Panc1 (cell line): ENCODE measurements around the gene IGF1R. TPM values are rescaled to one million over a fixed set of nuclear protein-coding genes. Genes with fewer than 3 reads are reported as not detected.

Source experiments
- ATAC-seq: fragments of 200-7000 bp; cut with Tn5 transposase; 2 replicates; pipeline ENCODE4 v1.9.1; 2020; ENCODE audit warnings: mild to moderate bottlenecking, moderate library complexity
- BruUV-seq: library from RNA; stranded (reverse); fragments of 400-500 nt; replicated peaks from 2 replicates; lab custom pipeline; 2021; lab: Mats Ljungman, UMichigan
- CTCF ChIA-PET: fragments of 300-600 bp; sonication (Branson Sonifier 250); formaldehyde crosslinking; loops from one replicate; lab custom pipeline; 2022; ENCODE audit warnings: antibody characterized with exemption; lab: Charles Lee
- POLR2A ChIA-PET: fragments of 300-600 bp; sonication (Branson Sonifier 250); formaldehyde crosslinking; loops from one replicate; lab custom pipeline; 2022; ENCODE audit warnings: antibody characterized with exemption; lab: Charles Lee
- DNase-seq: peaks from one replicate; pipeline ENCODE4 v3.0.0-alpha.2; 2010; ENCODE audit warnings: low read depth, low spot score
- H3K27ac ChIP-seq: 2 replicates; pipeline ENCODE4 v1.5.1; 2011; ENCODE audit warnings: mild to moderate bottlenecking, low read length, inconsistent platforms
- H3K27me3 ChIP-seq: fragments of 200-500 bp; sonication (Bioruptor generic); 2 replicates; pipeline ENCODE4 v1.6.0; 2014; ENCODE audit warnings: low read length, inconsistent platforms; ENCODE audit not compliant: control insufficient read depth, insufficient read depth
- H3K36me3 ChIP-seq: fragments of 200-500 bp; sonication (Bioruptor generic); 2 replicates; pipeline ENCODE4 v1.5.1; 2014; ENCODE audit warnings: inconsistent platforms, mild to moderate bottlenecking, low read length, moderate library complexity; ENCODE audit not compliant: control insufficient read depth, insufficient read depth
- H3K4me1 ChIP-seq: 2 replicates; pipeline ENCODE4 v1.5.1; 2011; ENCODE audit warnings: inconsistent platforms, mild to moderate bottlenecking, low read length, moderate library complexity; ENCODE audit not compliant: control insufficient read depth, insufficient read depth
- H3K4me3 ChIP-seq, 2 experiments: 2 replicates each; pipeline ENCODE4 v1.5.1; 2011 to 2012; ENCODE audit warnings: low read depth in 2 of 2, low read length in 2 of 2, mild to moderate bottlenecking in 2 of 2, inconsistent platforms in 1 of 2, moderate library complexity in 1 of 2
- H3K9me3 ChIP-seq: fragments of 200-500 bp; sonication (Bioruptor generic); 2 replicates; pipeline ENCODE4 v1.5.1; 2014; ENCODE audit warnings: low read depth, mild to moderate bottlenecking, inconsistent platforms, low read length, moderate library complexity; ENCODE audit not compliant: control insufficient read depth, insufficient read depth
- CTCF ChIP-seq: fragments of 450-650 bp; IDR thresholded peaks from 2 replicates; pipeline ENCODE4 v1.5.1; 2017; ENCODE audit warnings: mild to moderate bottlenecking
- POLR2AphosphoS5 ChIP-seq: IDR thresholded peaks from 2 replicates; pipeline ENCODE4 v1.6.1; 2012; ENCODE audit warnings: mild to moderate bottlenecking, low read depth, low read length, moderate library complexity
- REST ChIP-seq, 2 experiments: IDR thresholded peaks; 2 replicates each; pipeline ENCODE4 v1.6.1; 2011 to 2012; ENCODE audit warnings: low read depth in 2 of 2, control low read depth in 1 of 2, low read length in 1 of 2, mild to moderate bottlenecking in 1 of 2, moderate library complexity in 1 of 2; ENCODE audit not compliant: insufficient read depth in 1 of 2
- SIN3A ChIP-seq: IDR thresholded peaks from 2 replicates; pipeline ENCODE4 v1.6.1; 2012; ENCODE audit warnings: low read depth, mild to moderate bottlenecking, low read length, moderate library complexity, borderline replicate concordance; ENCODE audit not compliant: insufficient read depth
- TCF7L2 ChIP-seq: IDR thresholded peaks from 2 replicates; pipeline ENCODE4 v1.6.1; 2011; ENCODE audit warnings: mild to moderate bottlenecking, low read depth, low read length, inconsistent platforms
- in situ Hi-C: cut with HindIII; loops from 2 replicates; pipeline ENCODE4 v1.10.0; 2016; ENCODE audit warnings: low sequenced_read_pairs, low pct_unique_long_range_greater_than_20kb
- intact Hi-C: fragments of 100-400 bp; cut with micrococcal nuclease; formaldehyde crosslinking; loops from one replicate; pipeline ENCODE4 v1.10.0; 2022; ENCODE audit not compliant: unreplicated experiment
- total RNA-seq: library from RNA; stranded (reverse); gene quantifications from one replicate; pipeline ENCODE4 v1.2.1, GENCODE V29; 2021; ENCODE audit not compliant: unreplicated experiment

Gene IGF1R
- total RNA-seq, 1 experiment from 2014 or later, result 77.1 TPM

- TF ChIP-seq CTCF, result no peak
- no peak for TF ChIP-seq SIN3A
- no peak for TF ChIP-seq REST (IDR thresholded peaks at IDR 0.05; ENCODE audit: insufficient read depth in 1 of 2, low read depth in 2 of 2, low read length in 1 of 2)
- no peak overlapping the region for H3K4me3 ChIP-seq
- no TSS peak for BruUV-seq
- H3K36me3 ChIP-seq, result no peaks in the 10 kb centered on the region
- peak overlapping the region; percentile 69 for H3K27ac ChIP-seq
- intact Hi-C loops, result no loop called here
- in situ Hi-C loops, result no loop called here
- no peaks in the 10 kb centered on the region for H3K9me3 ChIP-seq
- DNase-seq (no peak), ATAC-seq (no peak)
- ChIA-PET CTCF (interaction anchor here (0.7 kb wide), 1 partner anchor 77 kb away, joined by 3 read pairs; no protein-coding TSS in a partner anchor), POLR2A (no interaction called here)
- H3K27me3 ChIP-seq, result no peaks in the 10 kb centered on the region
- H3K4me1 ChIP-seq, result peaks cover 64% of the 10 kb centered on the region
Observed at GRCh38 chr15:98806275-98806895, 158.0 kb downstream of the IGF1R start.

- in situ Hi-C loops, result no loop called here
- DNase-seq (no peak), ATAC-seq (no peak)
- TF ChIP-seq SIN3A, result no peak
- no peak for TF ChIP-seq POLR2AphosphoS5
- no peak for TF ChIP-seq TCF7L2
- no peak for TF ChIP-seq CTCF
- TF ChIP-seq REST (IDR thresholded peaks at IDR 0.05; ENCODE audit: insufficient read depth in 1 of 2, low read depth in 2 of 2, low read length in 1 of 2), result no peak
- peaks cover 55% of the 10 kb centered on the region for H3K4me1 ChIP-seq
- ChIA-PET CTCF (interaction anchor here (0.5 kb wide), 1 partner anchor 267 kb away, joined by 8 read pairs; no protein-coding TSS in a partner anchor), POLR2A (interaction anchor here (0.6 kb wide), 1 partner anchor 123 kb away, joined by 3 read pairs; no protein-coding TSS in a partner anchor)
- intact Hi-C loops, result no loop called here
- no peaks in the 10 kb centered on the region for H3K36me3 ChIP-seq
- peak overlapping the region; percentile 56; the same call in 1 of the 2 replicates for H3K27ac ChIP-seq
- H3K27me3 ChIP-seq, result no peaks in the 10 kb centered on the region
- no peaks in the 10 kb centered on the region for H3K9me3 ChIP-seq
- H3K4me3 ChIP-seq, result no peak overlapping the region
- no TSS peak for BruUV-seq
Observed at GRCh38 chr15:98807262-98807661, 158.9 kb downstream of the IGF1R start.
